ENCODE results near the gene HYAL4. TPM values are rescaled to one million over a fixed set of nuclear protein-coding genes. Genes with fewer than 3 reads are reported as not detected.

HYAL4 gene, protein sequence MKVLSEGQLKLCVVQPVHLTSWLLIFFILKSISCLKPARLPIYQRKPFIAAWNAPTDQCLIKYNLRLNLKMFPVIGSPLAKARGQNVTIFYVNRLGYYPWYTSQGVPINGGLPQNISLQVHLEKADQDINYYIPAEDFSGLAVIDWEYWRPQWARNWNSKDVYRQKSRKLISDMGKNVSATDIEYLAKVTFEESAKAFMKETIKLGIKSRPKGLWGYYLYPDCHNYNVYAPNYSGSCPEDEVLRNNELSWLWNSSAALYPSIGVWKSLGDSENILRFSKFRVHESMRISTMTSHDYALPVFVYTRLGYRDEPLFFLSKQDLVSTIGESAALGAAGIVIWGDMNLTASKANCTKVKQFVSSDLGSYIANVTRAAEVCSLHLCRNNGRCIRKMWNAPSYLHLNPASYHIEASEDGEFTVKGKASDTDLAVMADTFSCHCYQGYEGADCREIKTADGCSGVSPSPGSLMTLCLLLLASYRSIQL
- not detected in 2 replicates for total RNA-seq

DNA sequence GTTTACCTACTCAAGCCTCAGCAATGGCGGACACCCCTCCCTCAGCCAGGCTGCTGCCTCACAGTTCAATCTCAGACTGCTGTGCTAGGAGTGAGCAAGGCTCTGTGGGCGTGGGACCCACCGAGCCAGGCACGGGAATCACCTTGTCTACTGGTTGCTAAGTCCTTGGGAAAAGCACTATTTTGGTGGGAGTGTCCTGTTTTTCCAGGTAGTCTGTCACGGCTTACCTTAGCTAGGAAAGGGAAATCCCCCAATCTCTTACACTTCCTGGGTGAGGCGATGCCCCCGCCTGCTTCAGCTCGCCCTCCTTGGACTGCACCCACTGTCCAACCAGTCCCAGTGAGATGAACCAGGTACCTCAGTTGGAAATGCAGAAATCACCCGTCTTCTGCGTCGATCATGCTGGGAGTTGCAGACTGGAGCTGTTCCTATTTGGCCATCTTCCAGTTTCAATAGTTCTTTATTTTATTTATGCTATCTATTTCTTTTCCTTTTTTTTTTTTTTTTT is at the start of gene HYAL4:
Gene HYAL4, plus strand, starts transcription at position 458 of the 508 bp plus-strand sequence. CDS start 23,105 bp downstream, outside the sequence.

DNA sequence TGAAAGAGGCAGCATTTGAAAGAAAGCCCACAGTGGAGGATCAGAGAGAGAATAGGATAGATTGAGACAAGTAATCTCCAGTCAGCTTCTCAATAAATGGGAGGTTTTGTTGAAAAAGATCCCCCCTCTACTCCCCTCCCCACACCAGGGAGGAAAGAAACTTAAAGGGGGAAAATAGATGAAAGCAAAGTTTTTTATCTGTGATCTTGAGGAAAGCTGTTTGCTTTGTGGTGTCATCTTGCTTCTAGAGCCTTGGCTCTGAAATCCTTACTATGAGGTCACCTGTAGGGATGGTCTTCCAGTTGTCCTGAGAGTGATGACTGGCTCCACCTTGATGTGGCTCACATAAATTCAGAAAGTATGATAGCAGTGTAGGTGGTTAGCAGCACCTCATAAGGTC is 80.0 kb downstream of the HYAL4 start, which contains the start of gene SPAM1:
Gene SPAM1, plus strand, starts transcription at position 301 of the 400 bp plus-strand sequence. CDS start 28,330 bp downstream, outside the sequence.

Other genes starting within 250 kb of the HYAL4 start
- under 0.01 TPM in 1 of 2 replicates, not detected in the other for gene ASB15, start 243.3 kb upstream of the HYAL4 start, total RNA-seq
- gene LMOD2, start 189.3 kb upstream of the HYAL4 start, total RNA-seq, result not detected in 2 replicates
- 9.6 and 9.8 TPM in 2 replicates for gene WASL, start 96.2 kb upstream of the HYAL4 start, total RNA-seq
- gene SPAM1, start 80.1 kb downstream of the HYAL4 start, total RNA-seq, result not detected in 2 replicates
- not detected in 2 replicates for gene TMEM229A, start 187.9 kb downstream of the HYAL4 start, total RNA-seq